Skeletal muscle satellite cell (primary cell): Measurements from ENCODE around the gene TBL1Y.

Experiments
- H3K27me3 ChIP-seq: 2 replicates; pipeline ENCODE4 v1.7.0; 2013; ENCODE audit warnings: low read length; ENCODE audit not compliant: control insufficient read depth, insufficient read depth
- H3K36me3 ChIP-seq: 2 replicates; pipeline ENCODE4 v1.7.0; 2013; ENCODE audit warnings: mild to moderate bottlenecking, control low read depth, low read length; ENCODE audit not compliant: insufficient read depth
- H3K4me1 ChIP-seq: 2 replicates; pipeline ENCODE4 v1.7.0; 2013; ENCODE audit warnings: low read length; ENCODE audit not compliant: control insufficient read depth, insufficient read depth
- H3K4me2 ChIP-seq: 2 replicates; pipeline ENCODE4 v1.7.0; 2013; ENCODE audit warnings: mild to moderate bottlenecking, low read length
- H3K4me3 ChIP-seq: 2 replicates; pipeline ENCODE4 v1.7.0; 2013; ENCODE audit warnings: low read length
- H3K9ac ChIP-seq: 2 replicates; pipeline ENCODE4 v1.7.0; 2013; ENCODE audit warnings: mild to moderate bottlenecking, low read depth, low read length, moderate library complexity
- H3K9me3 ChIP-seq: replicated peaks from 2 replicates; pipeline ENCODE4 v1.7.0; 2013; ENCODE audit warnings: mild to moderate bottlenecking, control low read depth, low read length

TBL1Y gene

DNA sequence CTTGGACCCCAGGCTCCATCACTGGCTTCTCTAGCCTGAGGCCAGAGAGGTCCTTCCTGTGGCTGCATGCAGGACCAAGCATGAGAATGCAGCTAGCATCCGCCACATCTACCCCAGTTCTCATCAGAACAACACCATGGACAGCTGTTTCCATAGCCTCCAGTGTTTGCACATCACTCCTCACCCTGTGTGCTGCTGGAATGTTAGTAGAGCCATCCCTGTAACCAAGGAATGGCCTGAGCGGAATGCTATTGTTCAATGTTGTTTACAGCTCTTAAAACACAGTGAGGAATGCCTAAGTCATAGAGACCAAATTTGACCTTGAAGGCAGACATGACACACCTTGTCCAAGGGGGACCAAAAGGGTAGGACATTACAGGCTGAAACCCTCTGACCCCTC, 183.9 kb downstream of the TBL1Y start:
- Histone ChIP-seq H3K9me3 (no peaks in the 10 kb centered on the region), H3K36me3 (no peaks in the 10 kb centered on the region), H3K4me2 (no peak overlapping the region)

DNA sequence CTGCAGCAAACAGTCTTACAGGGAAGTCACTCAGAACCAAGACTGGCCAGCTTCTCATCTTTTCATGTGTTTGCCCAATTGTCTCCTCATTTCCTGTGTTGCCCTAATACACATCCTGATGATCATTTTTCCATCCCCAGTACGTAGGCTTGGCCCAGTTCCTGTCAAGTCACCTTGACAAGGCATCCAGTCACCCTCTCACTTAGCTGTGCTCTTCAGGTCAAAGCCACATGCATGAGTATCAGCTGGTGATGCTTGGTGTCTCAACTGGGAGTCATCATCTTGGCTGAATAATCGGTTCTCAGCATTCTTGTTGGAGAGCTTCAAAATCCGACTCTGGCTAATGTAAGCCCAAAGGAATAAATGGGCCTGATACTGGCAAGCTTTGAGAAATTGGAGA, 186.5 kb downstream of the TBL1Y start:
- H3K4me2 ChIP-seq = no peak overlapping the region
- H3K9ac ChIP-seq = no peak overlapping the region
- no peaks in the 10 kb centered on the region for H3K4me1 ChIP-seq
- H3K4me3 ChIP-seq = no peak overlapping the region
- no peaks in the 10 kb centered on the region for H3K27me3 ChIP-seq
- no peaks in the 10 kb centered on the region for H3K36me3 ChIP-seq
- H3K9me3 ChIP-seq = no peaks in the 10 kb centered on the region

More for the DNA sequence above, 183.9 kb downstream of the TBL1Y start:
- H3K4me1 ChIP-seq = no peaks in the 10 kb centered on the region
- no peak overlapping the region for H3K9ac ChIP-seq
- H3K4me3 ChIP-seq = no peak overlapping the region
- no peaks in the 10 kb centered on the region for H3K27me3 ChIP-seq

DNA sequence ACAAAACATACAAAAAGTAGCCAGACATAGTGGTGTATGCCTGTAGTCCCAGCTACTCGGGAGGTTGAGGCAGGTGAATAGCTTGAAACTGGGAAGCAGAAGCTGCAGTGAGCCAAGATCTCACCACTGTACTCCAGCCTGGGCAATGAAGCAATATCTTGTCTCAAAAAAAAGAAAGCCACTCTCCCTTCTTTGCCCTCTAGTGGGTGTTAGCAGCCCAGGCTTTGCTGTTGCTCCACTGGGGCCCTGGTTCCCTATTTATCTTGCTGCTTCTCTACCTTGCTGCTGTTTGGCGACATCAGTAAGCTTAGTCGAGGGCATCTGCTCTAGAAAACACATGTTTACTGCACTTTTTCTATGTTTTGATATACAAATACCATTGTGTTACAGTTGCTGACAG, 189.2 kb downstream of the TBL1Y start:
- H3K27me3 ChIP-seq = no peaks in the 10 kb centered on the region
- no peak overlapping the region for H3K9ac ChIP-seq
- H3K4me3 ChIP-seq = no peak overlapping the region
- H3K9me3 ChIP-seq = no peaks in the 10 kb centered on the region
- H3K4me2 ChIP-seq = no peak overlapping the region
- no peaks in the 10 kb centered on the region for H3K36me3 ChIP-seq
- no peaks in the 10 kb centered on the region for H3K4me1 ChIP-seq

DNA sequence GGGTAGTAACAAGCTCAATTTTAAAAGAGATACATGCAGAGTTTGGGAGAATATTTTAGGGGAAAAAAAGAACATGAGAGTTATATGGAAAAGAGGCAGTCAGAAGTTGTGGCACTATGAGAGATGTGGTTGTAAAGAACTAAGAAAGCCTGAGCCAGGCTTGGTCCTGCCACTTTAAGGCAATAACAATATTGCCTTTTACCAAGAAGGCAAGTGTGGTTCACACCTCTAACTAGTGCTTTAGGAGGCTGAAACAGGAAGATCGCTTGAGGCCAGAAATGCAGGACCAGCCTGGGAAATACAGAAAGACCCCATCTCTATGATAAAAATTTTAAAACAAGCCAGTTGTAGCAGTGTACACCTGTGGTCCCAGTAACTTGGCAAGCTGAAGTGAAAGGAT, 192.2 kb downstream of the TBL1Y start:
- no peak overlapping the region for H3K4me2 ChIP-seq
- H3K36me3 ChIP-seq = no peaks in the 10 kb centered on the region
- H3K27me3 ChIP-seq = no peaks in the 10 kb centered on the region
- H3K4me3 ChIP-seq = no peak overlapping the region
- no peaks in the 10 kb centered on the region for H3K4me1 ChIP-seq
- H3K9me3 ChIP-seq = no peaks in the 10 kb centered on the region
- no peak overlapping the region for H3K9ac ChIP-seq

DNA sequence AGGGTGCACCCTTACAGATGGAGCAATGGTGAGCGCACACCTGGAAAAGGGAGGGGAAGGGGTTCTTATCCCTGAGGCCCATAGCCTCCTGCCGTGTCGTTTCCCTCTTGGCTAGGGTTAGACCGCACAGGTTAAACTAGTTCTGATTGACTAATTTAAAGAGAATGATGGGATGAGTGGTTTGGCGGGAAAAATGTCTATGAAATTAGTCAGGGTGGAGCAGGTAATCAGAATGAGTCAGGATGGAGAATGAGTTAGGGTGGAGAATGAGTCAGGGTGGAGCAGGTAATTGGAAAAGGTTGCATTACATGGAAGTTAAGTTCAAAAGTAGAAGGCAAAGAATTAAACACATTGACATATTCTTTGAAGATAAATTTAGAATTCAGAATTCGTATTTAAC, 196.7 kb downstream of the TBL1Y start:
- no peak overlapping the region for H3K4me2 ChIP-seq

DNA sequence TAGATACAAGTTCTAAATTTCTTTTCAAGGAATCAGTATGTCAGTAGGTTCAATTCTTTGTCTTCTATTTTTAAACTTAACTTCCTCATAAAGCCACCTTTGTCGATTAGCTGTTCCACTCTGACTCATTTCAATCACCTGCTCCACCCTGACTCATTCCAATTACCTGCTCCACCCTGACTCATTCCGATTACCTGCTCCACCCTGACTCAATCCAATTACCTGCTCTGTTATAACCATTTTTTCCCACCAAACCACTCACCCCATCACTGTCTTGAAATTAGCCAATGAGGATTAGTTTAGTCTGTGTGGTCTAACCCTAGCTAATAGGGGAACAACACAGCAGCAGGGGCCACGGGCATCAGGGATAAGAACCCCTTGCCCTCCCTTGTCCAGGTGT, 199.6 kb downstream of the TBL1Y start:
- H3K36me3 ChIP-seq = no peaks in the 10 kb centered on the region
- H3K9ac ChIP-seq = no peak overlapping the region
- H3K4me1 ChIP-seq = no peaks in the 10 kb centered on the region
- no peak overlapping the region for H3K4me3 ChIP-seq
- no peak overlapping the region for H3K4me2 ChIP-seq
- no peaks in the 10 kb centered on the region for H3K9me3 ChIP-seq
- no peaks in the 10 kb centered on the region for H3K27me3 ChIP-seq

More for the DNA sequence above, 196.7 kb downstream of the TBL1Y start:
- Histone ChIP-seq H3K4me1 (no peaks in the 10 kb centered on the region), H3K9me3 (no peaks in the 10 kb centered on the region), H3K9ac (no peak overlapping the region), H3K36me3 (no peaks in the 10 kb centered on the region), H3K4me3 (no peak overlapping the region), H3K27me3 (no peaks in the 10 kb centered on the region)

DNA sequence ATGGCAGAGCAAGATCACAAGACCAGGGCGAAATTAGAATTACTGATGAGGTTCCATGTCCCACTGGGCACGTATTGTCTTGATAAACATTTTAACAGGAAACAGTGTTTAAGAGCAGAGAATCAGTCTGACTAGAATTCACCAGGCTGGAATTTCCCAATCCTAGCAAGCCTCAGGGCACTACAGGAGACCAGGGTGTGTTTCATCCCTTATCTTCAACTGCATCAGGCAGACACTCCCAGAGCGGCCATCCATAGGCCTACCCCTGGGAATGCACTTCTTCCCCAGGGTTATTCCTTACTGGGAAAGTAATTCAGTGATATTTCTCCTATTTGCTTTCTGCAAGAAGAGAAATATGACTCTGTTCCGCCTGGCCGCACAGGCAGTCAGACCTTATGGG, 205.4 kb downstream of the TBL1Y start:
- Histone ChIP-seq H3K4me2 (no peak overlapping the region), H3K4me3 (no peak overlapping the region), H3K36me3 (no peaks in the 10 kb centered on the region), H3K4me1 (no peaks in the 10 kb centered on the region), H3K27me3 (no peaks in the 10 kb centered on the region), H3K9ac (no peak overlapping the region), H3K9me3 (no peaks in the 10 kb centered on the region)

DNA sequence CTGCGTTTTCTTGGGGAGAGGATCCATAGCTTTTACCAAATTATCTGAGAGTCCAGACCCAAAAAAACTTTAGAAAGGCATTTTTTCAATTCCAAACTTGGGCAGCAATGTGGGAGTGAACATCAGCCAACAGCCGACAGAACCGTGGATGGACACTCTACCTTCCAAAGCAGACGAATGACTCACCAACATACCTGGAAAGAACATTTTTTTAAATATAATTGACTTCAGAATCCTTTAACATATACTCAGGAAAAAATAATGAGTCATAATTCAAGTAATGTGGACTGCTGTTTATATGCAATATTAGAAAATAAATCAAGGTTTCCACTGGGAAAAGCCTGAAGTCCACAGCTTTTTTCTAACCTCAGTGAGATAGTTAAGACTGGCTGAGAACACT, 211.7 kb downstream of the TBL1Y start:
- no peaks in the 10 kb centered on the region for H3K9me3 ChIP-seq
- no peaks in the 10 kb centered on the region for H3K27me3 ChIP-seq
- no peaks in the 10 kb centered on the region for H3K36me3 ChIP-seq
- no peak overlapping the region for H3K9ac ChIP-seq
- H3K4me2 ChIP-seq = no peak overlapping the region
- no peaks in the 10 kb centered on the region for H3K4me1 ChIP-seq
- no peak overlapping the region for H3K4me3 ChIP-seq

DNA sequence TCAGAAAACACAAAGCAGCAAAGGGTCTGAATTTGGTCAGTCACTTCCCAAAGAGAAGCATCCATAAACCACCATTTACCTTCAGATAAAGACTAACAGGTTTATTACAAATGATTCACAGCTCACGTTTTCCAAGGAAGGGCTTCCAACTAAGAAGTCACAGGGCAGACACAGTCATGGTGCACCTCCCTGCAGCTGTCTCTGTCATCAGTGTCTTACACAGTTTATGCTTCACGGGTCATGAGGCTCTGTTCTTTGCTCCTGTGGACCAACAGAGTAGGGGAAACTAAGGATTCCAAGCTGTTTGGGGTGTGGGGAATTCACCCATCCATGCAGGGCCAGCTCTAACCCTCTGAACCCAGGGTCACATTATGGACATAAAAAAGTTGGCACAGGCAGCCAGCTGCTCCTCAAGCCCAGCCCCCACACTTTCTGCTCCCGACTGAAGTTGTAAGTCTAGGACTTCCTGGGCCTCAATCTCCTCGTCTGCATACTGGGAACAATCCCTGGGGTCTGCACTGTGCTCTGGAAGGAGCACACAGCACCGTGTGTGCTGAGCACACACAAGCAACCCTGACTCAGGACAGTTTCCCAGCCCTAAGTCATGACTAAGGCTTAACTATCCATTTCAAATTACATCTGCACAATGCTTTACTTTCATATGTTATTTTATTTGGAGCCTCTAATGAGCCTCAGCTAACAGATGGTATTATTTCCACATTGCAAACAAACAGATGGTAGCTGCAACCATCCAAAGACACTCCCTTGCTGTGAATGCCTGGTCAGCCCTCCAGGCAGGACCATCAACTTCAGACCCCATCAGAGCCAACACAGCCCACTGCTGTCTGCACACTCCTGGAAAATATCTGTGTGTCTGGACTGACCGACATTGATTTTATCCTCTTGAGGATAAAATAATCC, 214.9 kb downstream of the TBL1Y start:
- Histone ChIP-seq H3K4me1 (no peaks in the 10 kb centered on the region), H3K9me3 (no peaks in the 10 kb centered on the region), H3K9ac (no peak overlapping the region), H3K36me3 (no peaks in the 10 kb centered on the region), H3K4me2 (no peak overlapping the region), H3K4me3 (no peak overlapping the region), H3K27me3 (no peaks in the 10 kb centered on the region)

DNA sequence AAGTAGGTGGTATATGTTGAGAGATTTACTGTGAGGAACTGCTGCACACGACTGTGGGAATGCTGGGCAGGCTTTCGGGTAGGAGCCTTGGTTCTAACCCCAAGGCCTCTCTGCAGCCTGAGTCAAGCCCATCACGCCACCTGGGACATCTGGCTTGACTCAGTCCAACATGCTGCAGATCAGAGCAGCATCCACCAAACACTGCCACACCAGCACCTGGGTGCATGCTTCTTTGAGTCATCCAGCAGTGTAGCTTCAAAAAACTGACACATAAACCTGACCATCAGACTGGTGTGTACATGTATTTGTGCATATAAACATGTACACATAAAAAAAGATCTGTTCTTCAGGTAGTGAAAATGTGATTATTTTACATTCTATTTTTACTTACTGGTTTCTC, 217.7 kb downstream of the TBL1Y start:
- H3K36me3 ChIP-seq = no peaks in the 10 kb centered on the region
- no peaks in the 10 kb centered on the region for H3K9me3 ChIP-seq
- H3K9ac ChIP-seq = no peak overlapping the region
- H3K4me3 ChIP-seq = no peak overlapping the region
- no peaks in the 10 kb centered on the region for H3K27me3 ChIP-seq
- H3K4me2 ChIP-seq = no peak overlapping the region
- H3K4me1 ChIP-seq = no peaks in the 10 kb centered on the region
